HepG2 (cell line): Measurements from ENCODE around the gene GPS1.

Experiments used
- ASH2L ChIP-seq: fragments of 300-600, 200-600 bp; sonication (generic); IDR thresholded peaks from 2 replicates; pipeline ENCODE4 v1.7.0; 2017; ENCODE audit warnings: low read depth, mild to moderate bottlenecking, moderate library complexity, mixed read lengths, low read length; ENCODE audit not compliant: insufficient read length
- CHD2 ChIP-seq: IDR thresholded peaks from 2 replicates; pipeline ENCODE4 v1.6.1; 2011; ENCODE audit warnings: low read depth, low read length, improper control_type of control experiment
- CSRNP1 ChIP-seq: sonication (generic); formaldehyde crosslinking; IDR thresholded peaks from 2 replicates; pipeline ENCODE4 v1.8.1; 2023; ENCODE audit warnings: mild to moderate bottlenecking, missing genetic modification reagents
- POGZ ChIP-seq: sonication (generic); formaldehyde crosslinking; IDR thresholded peaks from 2 replicates; pipeline ENCODE4 v1.4.0; 2020; ENCODE audit warnings: mild to moderate bottlenecking, missing genetic modification reagents
- REST ChIP-seq, 2 experiments: IDR thresholded peaks; 2 replicates each; pipeline ENCODE4 v1.6.1; 2011 to 2012; ENCODE audit warnings: low read length in 2 of 2, borderline replicate concordance in 1 of 2, low read depth in 1 of 2, mild to moderate bottlenecking in 1 of 2, moderate library complexity in 1 of 2
- TF ChIP-seq, protein P1 (sequence below), 2 experiments: sonication (generic) in 1 of 2; formaldehyde crosslinking in 1 of 2; IDR thresholded peaks; 2 replicates each; pipeline versions ENCODE4 v1.5.1 to v1.6.1; 2011 to 2020; ENCODE audit warnings: borderline replicate concordance in 1 of 2, low read depth in 1 of 2, low read length in 1 of 2, mild to moderate bottlenecking in 1 of 2, missing genetic modification reagents in 1 of 2, moderate library complexity in 1 of 2

DNA sequence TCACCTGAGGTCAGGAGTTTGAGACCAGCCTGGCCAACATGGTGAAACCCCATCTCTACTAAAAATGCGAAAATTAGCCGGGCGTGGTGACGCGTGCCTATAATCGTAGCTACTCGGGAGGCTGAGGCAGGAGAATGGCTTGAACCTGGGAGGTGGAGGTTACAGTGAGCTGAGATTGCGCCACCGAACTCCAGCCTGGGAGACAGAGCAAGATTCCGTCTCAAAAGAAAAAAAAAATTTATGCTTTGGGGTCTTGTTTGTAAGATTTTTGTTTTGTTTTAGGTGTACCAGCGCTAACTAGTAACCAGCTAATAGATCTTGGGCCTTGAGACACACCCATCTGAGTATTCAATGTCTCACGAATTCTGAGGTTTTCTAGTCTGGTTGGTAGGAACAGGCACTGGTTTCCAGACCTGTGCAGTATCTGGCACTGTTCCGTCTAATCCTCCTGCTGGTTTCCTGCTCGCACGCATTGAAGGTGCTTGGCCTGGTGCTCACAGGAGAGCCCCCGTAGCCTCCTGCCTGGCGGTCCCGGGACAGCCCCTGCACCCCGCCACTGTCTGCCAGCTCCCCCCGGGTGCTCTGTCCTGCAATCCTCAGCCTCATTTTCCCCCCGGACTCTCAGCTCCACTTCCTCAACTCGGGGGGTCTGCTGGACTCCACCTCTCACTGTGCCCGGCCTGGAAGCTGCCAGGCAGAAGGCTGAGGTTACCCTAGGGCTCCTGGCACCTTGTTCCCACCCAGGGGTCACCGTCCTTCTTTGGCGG is 24.5 kb downstream of the GPS1 start:
- TF ChIP-seq POGZ (CRISPR knock-in tag) (no peak), CHD2 (no peak), REST (IDR thresholded peaks at IDR 0.05; ENCODE audit: borderline replicate concordance in 1 of 2, low read depth in 1 of 2, low read length in 2 of 2) (no peak), ASH2L (no peak), CSRNP1 (CRISPR knock-in tag) (no peak)
- TF ChIP-seq, protein P1, sequence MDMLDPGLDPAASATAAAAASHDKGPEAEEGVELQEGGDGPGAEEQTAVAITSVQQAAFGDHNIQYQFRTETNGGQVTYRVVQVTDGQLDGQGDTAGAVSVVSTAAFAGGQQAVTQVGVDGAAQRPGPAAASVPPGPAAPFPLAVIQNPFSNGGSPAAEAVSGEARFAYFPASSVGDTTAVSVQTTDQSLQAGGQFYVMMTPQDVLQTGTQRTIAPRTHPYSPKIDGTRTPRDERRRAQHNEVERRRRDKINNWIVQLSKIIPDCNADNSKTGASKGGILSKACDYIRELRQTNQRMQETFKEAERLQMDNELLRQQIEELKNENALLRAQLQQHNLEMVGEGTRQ (IDR thresholded peaks at IDR 0.05; ENCODE audit: low read depth, low read length), result no peak
- TF ChIP-seq, protein P1 (CRISPR knock-in tag; IDR thresholded peaks at IDR 0.05; ENCODE audit: borderline replicate concordance), result no peak
